Ramos (cell line): ENCODE results near the gene LNPEP.

Source experiments
- in situ Hi-C: fragments of 300-500 bp; cut with MboI; formaldehyde crosslinking; loops from one replicate; pipeline ENCODE4 v1.14.3; 2022; ENCODE audit warnings: low sequenced_read_pairs; ENCODE audit not compliant: unreplicated experiment

Gene LNPEP

DNA sequence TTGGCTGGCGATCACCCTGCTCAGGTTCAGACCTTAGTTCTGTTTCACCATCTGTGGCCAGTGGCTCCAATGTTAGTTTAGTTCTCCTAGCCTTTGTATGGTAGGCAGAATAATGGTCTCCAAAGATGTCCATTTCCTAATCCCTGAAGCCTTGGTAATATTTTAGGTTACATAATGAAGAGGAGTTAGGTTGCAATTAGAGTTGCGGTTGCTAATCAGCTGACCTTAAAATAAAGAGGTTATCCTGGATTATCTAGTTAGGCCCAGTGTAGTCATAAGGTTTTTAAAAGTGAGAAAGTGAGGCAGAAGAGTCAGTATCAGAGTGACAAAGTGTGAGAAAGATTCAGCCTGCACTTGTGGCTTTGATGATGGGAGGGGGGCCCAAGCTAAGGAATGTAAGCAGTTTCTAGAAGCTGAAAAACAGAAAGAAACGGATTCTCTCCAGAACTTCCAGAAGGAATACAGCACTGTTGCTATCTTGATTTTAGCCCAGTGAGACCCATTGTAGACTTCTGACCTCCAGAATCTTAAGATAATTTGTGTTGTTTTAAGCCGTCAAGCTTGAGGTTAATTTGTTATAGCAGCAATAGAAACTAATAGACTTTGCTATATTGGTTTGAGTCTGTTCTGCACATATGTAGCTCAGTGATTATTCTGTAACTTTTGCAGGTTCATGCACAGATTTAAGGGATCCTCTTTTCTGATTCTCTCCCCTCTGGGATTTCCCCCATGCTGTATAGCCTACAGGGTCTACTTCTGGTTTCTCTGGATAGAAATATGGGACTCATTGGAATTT lies 21.6 kb downstream of the LNPEP start:
- in situ Hi-C loops = no loop called here

- in situ Hi-C loops = no loop called here
Measured at GRCh38 chr5:96958977-96959376, 23.1 kb downstream of the LNPEP start.

- in situ Hi-C loops = no loop called here
Measured at GRCh38 chr5:96961053-96961452, 25.2 kb downstream of the LNPEP start.

DNA sequence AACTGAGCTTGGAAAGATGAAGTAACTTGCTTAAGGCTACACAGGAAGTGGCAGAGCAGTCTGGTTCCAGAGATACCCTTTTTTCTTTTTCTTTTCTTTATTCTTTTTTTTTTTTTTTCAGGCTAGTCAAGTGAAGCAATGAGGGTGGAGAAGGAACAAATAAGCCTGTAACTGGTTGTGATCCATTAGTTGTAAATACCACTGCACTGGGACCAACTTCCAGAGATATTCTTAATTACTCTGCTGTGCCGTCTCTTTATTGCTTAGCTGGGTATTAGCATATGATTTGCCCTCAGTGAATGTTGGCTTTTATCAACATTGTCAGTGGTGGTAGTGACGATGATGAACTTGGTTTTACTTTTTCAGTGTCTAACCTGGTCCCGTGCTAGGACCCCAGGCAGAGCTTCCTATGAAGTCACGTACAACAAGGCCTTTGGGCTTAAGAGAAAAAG lies 26.7 kb downstream of the LNPEP start:
- in situ Hi-C loops = no loop called here

DNA sequence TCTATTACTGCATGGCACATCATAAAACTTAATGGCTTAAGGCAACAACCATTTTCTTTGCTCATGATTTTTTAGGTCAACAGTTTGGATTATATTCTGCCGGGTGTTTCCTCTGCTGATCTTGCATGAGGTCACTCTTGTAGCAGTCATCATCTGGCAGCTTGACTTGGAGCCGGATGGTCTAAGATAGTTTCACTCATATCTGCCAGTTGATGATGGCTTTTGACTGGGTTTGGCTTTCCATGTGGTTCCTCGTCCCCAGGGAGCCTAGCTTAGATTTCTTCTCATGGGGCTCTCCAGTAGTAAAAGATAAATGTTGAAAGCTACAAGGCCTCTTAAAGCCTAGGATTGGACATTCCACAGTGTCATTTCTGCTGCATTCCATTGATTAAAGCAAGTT lies 27.4 kb downstream of the LNPEP start:
- in situ Hi-C loops = no loop called here

DNA sequence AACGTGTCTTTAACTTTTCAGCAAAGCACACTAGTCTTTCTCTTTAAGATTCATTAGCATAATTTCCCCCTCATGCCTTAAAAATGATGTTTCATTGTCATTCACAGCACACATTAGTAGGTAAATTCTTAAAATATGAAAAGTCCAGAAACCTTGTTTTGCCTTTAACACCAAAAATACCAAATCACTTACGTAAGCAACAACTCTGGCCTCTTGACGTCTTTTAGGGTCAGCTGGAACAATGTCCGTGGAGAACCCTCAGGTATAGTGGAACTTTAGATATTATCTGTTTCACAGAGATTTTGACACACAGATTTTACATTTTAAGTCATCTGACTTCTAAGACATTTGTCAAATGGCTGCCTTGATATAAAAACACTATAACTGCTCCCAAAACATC lies 30.9 kb downstream of the LNPEP start:
- in situ Hi-C loops = no loop called here

- in situ Hi-C loops = no loop called here
Measured at GRCh38 chr5:96967400-96967799, 31.5 kb downstream of the LNPEP start.

GRCh38 chr5:96968074-96968473 lies 32.2 kb downstream of the LNPEP start:
- in situ Hi-C loops = no loop called here

- in situ Hi-C loops = no loop called here
Measured at GRCh38 chr5:96968614-96969013, 32.7 kb downstream of the LNPEP start.

DNA sequence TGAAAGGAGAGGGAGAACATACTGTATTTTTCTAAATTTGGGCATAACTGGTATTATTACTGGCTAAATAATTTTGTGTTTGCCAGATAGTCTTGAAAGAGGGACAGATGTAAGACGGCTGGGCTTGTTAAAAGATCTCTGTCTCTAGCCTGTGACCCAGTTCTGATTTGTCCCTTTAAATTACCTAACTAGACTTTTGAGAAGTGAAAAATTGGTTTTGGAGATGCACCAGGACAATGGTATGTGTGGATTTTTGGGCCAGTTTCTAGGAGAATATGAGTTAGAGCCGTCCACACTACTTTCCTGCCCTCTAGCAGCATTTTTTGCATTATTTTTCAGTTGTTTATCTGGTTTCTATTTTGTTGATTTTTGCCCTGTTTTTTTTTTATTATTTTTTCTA lies 33.5 kb downstream of the LNPEP start:
- in situ Hi-C loops = no loop called here

DNA sequence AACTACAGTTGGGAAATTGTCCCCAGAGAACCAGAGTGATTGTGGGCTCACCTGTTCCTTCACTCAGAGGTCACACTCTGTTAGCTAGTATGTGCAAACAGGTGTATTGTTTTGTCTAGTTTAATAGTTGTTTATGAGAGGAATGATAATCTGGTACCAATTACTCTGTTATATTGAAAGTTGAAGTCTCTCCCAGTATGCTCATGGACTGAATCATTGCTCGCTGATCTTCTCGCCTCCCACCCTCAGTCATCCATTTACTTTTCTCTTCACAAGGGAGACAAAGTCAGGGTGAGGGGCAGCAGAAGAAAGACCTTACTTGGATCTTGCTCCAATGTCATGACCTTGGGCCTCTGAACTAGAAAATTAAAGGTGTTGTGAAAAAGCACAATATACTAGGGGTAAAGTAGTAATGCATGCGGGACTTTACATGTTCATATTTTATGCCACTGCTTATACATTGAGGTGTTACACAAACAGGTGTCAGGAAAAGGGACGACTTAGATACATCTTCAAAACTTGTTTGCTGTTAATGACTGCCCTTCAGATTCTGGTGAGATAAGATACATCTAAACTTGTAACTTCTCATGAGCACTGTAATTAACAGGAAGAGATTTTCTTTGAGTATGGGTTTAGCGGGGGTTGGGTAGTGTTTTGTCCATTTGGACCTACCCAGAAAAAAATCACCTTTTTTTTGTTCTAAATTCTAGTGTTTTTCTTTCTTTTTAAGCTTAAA lies 36.9 kb downstream of the LNPEP start:
- in situ Hi-C loops = no loop called here

DNA sequence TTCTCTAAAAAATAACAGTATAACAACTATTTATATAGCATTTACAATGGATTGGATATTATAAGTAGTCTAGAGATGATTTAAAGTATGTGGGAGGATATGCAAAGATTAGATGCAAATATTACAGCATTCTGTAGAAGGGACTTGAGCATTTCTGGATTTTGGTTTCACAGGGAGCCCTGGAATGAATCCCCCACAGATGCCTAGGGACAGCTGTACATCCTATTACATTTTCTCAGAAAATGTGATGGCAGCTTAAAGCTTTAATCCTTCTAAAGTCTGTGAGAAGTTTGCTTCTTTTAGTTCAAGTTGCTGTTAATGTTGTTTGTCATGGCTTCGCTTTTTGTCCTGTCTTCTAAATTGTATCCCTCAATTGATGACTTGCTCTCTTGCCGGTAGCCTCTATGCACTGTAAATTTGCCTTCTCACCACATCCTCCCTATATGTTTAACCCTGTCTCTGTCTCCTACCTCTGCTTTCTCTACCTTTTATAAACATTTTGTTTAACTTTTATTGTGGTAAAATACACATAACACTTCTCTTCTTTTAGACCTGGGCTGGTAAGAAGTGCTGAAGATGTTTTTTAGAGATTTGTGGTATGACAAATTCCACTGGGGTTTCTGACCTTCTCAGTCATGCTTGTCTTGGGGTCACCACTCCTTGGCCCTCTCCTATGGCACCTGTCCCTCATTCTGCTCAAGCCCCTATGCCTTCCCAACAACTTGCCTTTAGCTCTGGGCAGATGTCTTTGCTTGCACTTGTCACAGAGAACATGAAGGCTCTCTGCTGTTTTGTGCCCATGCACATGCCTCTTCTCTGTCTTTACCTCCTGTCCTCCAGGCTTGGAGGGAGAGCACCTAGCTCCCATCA lies 37.9 kb downstream of the LNPEP start:
- in situ Hi-C loops = no loop called here

DNA sequence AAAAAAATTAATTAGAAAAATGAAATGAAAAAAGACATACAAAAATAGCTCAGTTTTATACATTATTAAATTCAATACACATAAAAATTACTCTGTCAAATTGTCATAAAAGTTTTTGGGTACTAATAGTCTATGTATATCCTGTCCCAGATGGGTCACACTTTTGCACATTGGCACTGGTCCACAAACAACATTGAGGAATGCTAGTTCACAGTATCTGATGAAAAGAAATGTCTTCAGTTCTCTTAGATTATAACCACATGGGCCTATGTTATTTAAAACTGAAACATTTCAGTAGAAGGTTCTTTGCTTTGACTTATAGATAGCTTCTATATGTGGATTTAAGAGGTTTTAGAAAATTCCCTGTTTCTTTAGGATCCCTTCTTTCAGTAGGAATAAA lies 39.8 kb downstream of the LNPEP start:
- in situ Hi-C loops = no loop called here

DNA sequence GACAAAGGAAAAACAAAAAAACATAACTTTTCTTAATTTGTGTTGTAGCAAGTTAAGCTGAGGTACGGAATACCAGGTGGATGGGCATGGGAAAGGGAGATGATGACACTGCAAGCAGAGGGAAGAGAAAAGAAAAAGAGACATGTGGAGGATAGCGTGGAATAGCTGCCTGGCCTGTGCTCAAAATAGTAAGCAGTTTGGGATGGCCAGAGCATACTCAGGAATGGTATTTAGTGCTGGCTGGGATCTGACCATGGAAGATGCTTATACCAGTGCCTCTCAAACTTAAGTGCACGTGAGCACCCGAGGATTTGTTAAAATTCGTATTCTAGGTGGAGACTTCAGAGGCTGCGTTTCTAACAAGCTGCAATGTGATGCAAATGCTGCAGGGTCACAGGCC lies 41.3 kb downstream of the LNPEP start:
- in situ Hi-C loops = no loop called here

- in situ Hi-C loops = no loop called here
Measured at GRCh38 chr5:96978812-96979449, 43.1 kb downstream of the LNPEP start.

- in situ Hi-C loops = no loop called here
Measured at GRCh38 chr5:96984506-96985192, 48.8 kb downstream of the LNPEP start.

GRCh38 chr5:96986450-96986849 lies 50.6 kb downstream of the LNPEP start:
- in situ Hi-C loops = no loop called here

- in situ Hi-C loops = no loop called here
Measured at GRCh38 chr5:96990102-96990501, 54.2 kb downstream of the LNPEP start.

DNA sequence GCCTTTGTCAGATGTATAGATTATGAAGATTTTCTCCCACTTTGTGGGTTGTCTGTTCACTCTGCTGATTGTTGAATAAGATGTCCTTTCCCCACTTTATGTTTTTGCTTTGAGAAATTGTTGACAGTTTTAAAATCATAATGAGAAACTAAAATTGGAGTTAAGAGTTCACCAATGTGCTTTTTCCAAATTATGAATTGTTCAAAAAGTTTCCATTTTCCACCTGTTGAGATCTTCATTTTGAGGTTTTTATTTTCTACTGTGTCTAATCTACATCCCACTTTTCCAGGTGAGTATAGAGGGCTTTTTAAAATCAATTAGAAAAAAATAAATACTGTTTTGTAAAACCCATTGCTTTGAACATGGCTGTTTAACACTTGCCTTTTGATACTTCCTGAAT lies 55.8 kb downstream of the LNPEP start:
- in situ Hi-C loops = no loop called here

DNA sequence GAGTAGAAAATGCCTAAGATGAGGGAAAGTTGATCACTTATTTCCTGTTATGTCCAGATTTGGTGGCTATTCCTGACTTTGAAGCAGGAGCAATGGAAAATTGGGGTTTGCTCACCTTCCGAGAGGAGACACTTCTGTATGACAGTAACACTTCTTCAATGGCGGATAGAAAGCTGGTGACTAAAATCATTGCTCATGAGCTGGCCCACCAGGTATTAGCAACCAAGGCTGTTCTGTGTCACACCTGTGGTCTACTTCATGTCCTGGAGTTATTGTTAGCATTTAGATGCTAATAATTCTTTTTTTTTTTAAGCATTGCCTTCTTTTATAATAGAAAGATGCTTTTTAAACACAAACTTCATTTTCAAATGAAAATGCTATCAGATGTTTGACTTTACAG lies 57.9 kb downstream of the LNPEP start:
- in situ Hi-C loops = no loop called here
